ENCODE measurements around the gene RPGRIP1.
"Not testable (repeated sequence)": the region's sequence is repeated elsewhere in the genome, so short reads cannot be mapped to it uniquely, and the experiment has no call there.

RPGRIP1 gene

DNA sequence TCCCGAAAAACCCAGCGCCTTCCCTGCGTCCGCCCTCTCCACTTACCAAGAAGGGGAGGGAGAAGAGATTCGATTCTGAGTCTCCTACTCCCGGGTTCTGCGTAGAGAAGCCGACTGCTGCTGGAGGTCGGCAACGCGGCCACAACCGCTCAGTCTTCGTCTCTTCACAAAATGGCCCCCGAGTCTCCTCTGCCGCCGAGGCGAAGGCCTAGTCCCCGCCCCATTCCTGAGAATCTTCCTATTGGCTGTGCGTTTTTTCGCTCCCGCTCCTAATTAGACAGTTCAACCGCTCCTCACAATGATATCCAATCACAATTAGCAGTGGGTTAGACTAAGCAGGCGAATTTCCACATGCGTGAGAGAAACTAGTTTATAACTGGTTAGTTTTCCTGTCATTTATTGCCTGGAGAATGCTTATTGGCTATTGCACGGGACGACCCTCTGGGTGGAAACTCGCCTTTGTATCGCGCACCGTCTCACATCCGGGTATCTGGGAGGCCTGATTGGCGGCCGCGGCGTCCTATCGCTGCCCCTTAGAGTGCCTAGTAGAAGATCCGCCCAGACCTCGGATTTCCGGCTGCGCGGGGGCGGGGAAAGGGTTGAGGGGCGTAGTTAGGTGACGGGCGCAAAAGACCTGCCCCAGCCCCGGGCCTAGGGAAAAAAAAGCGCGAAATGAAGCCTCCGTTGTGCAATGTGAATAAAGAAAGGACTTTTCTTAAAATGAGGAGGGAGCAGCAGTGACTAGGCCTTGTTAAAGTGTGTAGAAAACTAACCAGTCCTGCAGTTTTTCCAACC, 10.4 kb upstream of the RPGRIP1 start, which contains the start of gene HNRNPC:
TSS of gene HNRNPC (minus strand) at position 191 of the 795 bp plus-strand sequence. CDS start 35,249 bp downstream, outside the sequence.
- peak within 1 kb of the TSS; percentile 95 for H3K4me3 ChIP-seq (ENCODE audit: low read depth, low read length)
- DNase-seq (ENCODE audit: low read depth), result peak; percentile 99
- TF ChIP-seq, protein P1, sequence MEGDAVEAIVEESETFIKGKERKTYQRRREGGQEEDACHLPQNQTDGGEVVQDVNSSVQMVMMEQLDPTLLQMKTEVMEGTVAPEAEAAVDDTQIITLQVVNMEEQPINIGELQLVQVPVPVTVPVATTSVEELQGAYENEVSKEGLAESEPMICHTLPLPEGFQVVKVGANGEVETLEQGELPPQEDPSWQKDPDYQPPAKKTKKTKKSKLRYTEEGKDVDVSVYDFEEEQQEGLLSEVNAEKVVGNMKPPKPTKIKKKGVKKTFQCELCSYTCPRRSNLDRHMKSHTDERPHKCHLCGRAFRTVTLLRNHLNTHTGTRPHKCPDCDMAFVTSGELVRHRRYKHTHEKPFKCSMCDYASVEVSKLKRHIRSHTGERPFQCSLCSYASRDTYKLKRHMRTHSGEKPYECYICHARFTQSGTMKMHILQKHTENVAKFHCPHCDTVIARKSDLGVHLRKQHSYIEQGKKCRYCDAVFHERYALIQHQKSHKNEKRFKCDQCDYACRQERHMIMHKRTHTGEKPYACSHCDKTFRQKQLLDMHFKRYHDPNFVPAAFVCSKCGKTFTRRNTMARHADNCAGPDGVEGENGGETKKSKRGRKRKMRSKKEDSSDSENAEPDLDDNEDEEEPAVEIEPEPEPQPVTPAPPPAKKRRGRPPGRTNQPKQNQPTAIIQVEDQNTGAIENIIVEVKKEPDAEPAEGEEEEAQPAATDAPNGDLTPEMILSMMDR (IDR thresholded peaks at IDR 0.05; ENCODE audit: low read depth, low read length), result no peak
- TF ChIP-seq, protein P2, sequence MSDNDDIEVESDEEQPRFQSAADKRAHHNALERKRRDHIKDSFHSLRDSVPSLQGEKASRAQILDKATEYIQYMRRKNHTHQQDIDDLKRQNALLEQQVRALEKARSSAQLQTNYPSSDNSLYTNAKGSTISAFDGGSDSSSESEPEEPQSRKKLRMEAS (IDR thresholded peaks at IDR 0.05; ENCODE audit: low read depth, low read length), result no peak; the same call in 1 of the 2 replicates
- TF ChIP-seq MYC (IDR thresholded peaks at IDR 0.05; ENCODE audit: low read depth, low read length), result peak; percentile 79
- TF ChIP-seq POLR2A (IDR thresholded peaks at IDR 0.05; ENCODE audit: extremely low read depth, insufficient read length), result peak; percentile 91

DNA sequence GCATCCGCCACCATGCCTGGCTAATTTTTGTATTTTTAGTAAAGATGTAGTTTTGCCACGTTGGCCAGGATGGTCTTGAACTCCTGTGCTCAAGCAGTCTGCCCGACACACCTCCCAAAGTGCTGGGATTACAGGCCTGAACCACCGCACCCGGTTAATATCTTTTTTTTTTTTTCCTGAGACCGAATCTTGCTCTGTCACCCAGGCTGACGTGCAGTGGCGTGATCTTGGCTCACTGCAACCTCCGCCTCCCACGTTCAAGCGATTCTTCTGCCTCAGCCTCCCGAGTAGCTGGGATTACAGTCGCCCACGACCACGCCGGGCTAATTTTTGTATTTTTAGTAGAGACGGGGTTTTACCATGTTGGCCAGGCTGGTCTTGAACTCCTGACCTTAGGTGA, 7.2 kb upstream of the RPGRIP1 start:
- not testable (repeated sequence) for DNase-seq (ENCODE audit: low read depth); H3K4me3 ChIP-seq (ENCODE audit: low read depth, low read length)

DNA sequence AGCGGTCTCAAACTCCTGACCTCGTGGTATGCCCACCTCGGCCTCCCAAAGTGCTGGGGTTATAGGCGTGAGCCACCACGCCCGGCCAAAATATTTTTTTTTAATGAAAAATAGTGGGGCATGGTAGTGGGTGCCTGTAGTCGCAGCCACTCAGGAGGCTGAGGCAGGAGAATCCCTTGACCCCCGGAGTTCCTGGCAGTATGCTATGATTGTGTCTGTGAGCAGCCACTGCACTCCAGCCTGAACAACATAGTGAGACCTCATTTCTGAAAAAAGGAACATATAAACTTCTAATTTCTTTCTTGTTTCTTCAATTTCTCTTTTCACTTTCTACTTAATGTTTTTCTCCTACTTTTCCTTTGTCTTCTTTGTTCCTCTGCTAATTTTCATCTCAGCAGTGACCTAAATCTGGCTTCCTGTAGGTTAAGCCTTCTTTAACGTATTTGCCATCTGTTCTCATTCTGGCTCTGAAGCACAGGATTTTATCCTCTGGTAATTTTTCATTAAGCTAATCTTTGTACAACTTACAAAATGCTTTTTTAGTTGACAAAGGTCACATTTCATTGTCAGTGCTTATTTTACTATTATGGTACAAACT, 4.5 kb upstream of the RPGRIP1 start:
- no peak overlapping the region for H3K4me3 ChIP-seq (ENCODE audit: low read depth, low read length)
- DNase-seq (ENCODE audit: low read depth), result no peak
- TF ChIP-seq, protein P2 (IDR thresholded peaks at IDR 0.05; ENCODE audit: low read depth, low read length), result no peak
- TF ChIP-seq, protein P1 (IDR thresholded peaks at IDR 0.05; ENCODE audit: low read depth, low read length), result no peak
- no peak for TF ChIP-seq POLR2A (IDR thresholded peaks at IDR 0.05; ENCODE audit: extremely low read depth, insufficient read length)
- no peak for TF ChIP-seq MYC (IDR thresholded peaks at IDR 0.05; ENCODE audit: low read depth, low read length)

DNA sequence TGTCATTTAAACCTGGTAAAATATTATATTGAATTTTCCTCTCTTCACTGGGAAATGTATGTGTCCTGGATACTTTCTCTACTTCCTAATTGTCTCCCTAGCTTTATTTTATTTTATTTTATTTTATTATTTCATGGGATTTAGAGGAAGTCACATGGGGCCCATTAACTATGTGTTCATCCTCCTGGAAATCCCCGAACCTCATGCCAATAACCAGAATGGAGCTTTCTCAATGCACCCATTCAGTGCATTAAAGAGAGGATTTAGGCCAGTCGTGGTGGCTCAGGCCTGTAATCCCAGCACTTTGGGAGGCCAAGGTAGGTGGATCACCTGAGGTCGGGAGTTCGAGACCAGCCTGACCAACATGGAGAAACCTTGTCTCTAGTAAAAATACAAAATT, 1.3 kb upstream of the RPGRIP1 start:
- DNase-seq (ENCODE audit: low read depth), result no peak
- no peak overlapping the region for H3K4me3 ChIP-seq (ENCODE audit: low read depth, low read length)
- no peak for TF ChIP-seq POLR2A (IDR thresholded peaks at IDR 0.05; ENCODE audit: extremely low read depth, insufficient read length)
- TF ChIP-seq, protein P2 (IDR thresholded peaks at IDR 0.05; ENCODE audit: low read depth, low read length), result no peak
- TF ChIP-seq, protein P1 (IDR thresholded peaks at IDR 0.05; ENCODE audit: low read depth, low read length), result no peak
- TF ChIP-seq MYC (IDR thresholded peaks at IDR 0.05; ENCODE audit: low read depth, low read length), result no peak

DNA sequence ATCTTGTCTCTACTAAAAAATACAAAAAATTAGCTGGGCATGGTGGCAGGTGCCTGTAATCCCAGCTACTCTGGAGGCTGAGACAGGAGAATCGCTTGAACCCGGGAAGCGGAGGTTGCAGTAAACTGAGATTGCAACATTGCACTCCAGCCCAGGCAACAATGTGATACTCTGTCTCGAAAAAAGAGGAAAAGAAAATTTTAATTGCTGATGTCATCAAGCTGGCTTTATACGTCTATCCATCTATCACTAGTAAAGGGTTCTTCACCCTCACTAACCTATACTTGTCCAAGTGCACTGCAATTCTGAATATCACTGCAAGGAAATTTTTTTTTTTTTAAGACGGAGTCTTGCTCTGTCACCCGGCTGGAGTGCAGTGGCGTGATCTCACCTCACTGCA, 2.0 kb downstream of the RPGRIP1 start:
- not testable (repeated sequence) for DNase-seq (ENCODE audit: low read depth); H3K4me3 ChIP-seq (ENCODE audit: low read depth, low read length)

DNA sequence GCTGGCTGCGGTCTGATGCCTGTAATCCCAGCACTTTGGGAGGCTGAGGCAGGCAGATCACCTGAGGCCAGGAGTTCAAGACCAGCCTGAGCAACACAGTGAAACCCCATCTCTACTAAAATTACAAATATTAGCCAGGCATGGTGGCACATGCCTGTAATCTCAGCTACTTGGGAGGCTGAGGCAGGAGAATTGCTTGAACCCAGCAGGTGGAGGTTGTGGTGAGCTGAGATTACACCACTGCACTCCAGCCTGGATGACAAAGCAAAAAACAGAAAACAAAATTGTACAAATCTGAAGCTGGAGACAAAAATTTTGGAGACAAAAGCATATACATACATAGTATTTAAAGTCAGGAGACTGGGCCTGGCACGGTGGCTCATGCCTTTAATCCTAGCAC, 6.6 kb downstream of the RPGRIP1 start:
- not testable (repeated sequence) for H3K4me3 ChIP-seq (ENCODE audit: low read depth, low read length); DNase-seq (ENCODE audit: low read depth)

DNA sequence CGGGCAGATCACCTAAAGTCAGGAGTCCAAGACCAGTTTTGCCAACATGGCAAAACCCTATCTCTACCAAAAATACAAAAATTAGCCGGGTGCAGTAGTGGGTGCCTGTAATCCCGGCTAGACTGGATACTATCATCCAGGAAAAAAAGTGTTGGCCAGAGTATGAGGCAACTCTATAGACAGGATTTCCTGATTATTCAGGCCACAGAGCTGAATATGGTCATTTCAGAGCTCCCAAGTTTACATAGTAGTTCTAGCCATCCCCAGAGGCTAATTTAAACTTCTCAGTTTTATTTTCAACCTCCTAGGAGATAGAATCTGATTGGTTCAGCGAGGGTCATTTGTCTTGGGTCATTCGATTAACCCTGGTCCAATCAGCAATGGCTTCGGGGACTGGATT, 7.3 kb downstream of the RPGRIP1 start:
- H3K4me3 ChIP-seq (ENCODE audit: low read depth, low read length), result no peak overlapping the region
- TF ChIP-seq POLR2A (IDR thresholded peaks at IDR 0.05; ENCODE audit: extremely low read depth, insufficient read length), result no peak
- TF ChIP-seq, protein P1 (IDR thresholded peaks at IDR 0.05; ENCODE audit: low read depth, low read length), result no peak
- TF ChIP-seq MYC (IDR thresholded peaks at IDR 0.05; ENCODE audit: low read depth, low read length), result no peak
- TF ChIP-seq, protein P2 (IDR thresholded peaks at IDR 0.05; ENCODE audit: low read depth, low read length), result no peak
- DNase-seq (ENCODE audit: low read depth), result no peak

DNA sequence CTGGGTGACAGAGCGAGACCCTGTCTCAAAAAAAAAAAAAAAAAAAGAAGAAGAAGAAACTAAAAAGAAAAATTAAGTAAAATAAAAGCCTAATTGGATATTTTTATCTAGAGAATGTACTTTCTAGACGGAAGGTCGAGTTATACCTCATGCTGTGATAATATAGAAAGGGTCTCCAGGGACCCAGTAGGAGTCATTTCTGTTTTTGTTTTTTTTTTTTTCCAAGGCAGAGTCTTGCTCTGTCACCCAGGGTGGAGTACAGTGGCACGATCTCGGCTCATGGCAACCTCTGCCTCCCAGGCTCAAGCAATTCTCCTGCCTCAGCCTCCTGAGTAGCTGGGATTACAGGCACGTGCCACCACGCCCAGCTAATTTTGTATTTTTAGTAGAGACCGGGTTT, 14.1 kb downstream of the RPGRIP1 start:
- H3K4me3 ChIP-seq (ENCODE audit: low read depth, low read length); DNase-seq (ENCODE audit: low read depth): not testable (repeated sequence)
